Subcutaneous preadipocyte (primary cell): ENCODE measurements around the gene ABCG8. TPM values are rescaled to one million over a fixed set of nuclear protein-coding genes. Genes with fewer than 3 reads are reported as not detected.

Experiments
- small RNA-seq: library from RNA; depleted of rRNA; stranded (forward); fragments of <200 nt; gene quantifications from one replicate; pipeline ENCODE3, GENCODE V24; 2012
- total RNA-seq: library from RNA; depleted of rRNA; stranded (reverse); fragments of >200 nt; gene quantifications from 2 replicates; pipeline ENCODE4 v1.2.3, GENCODE V29; 2012

The ABCG8 gene
- total RNA-seq = not detected in 2 replicates

DNA sequence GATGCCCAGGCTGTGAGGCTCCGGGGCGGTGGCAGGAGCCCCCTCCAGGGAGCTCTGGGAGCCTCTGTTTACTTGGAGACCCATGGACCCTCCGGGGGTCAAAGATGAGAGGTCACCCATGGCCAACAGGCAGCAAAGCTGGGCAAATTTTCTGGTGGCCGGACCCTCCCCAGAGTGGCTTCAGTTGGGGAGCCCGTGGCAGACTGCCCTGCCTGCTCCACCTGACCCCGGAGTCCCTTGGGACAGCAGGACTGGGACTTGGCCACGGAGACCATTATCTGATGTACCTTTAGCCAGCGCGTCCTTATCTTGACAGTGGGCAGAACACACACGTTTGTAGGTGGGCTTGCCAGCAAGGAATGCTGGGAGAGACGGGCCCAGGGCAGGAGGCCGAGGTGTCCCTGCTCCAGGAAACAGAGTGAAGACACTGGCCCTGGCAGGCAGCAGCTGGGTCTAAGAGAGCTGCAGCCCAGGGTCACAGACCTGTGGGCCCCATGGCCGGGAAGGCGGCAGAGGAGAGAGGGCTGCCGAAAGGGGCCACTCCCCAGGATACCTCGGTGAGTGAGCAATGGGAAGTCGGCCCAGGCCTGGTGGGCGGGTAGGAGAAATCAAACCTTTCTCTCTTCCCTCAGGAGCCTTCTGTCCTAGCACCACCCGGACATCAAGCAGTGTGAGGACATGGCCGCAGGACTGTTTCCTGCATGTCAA, at the start of gene ABCG8, which contains the start of gene ABCG5:
ABCG8 (plus strand) TSS at position 412 of the 708 bp plus-strand sequence; CDS start at position 495, 83 bp downstream.
ABCG5 (minus strand) TSS at position 280 of the 708 bp plus-strand sequence; CDS start at position 120, 160 bp downstream.

Small RNAs within 50 kb of the gene (small RNA-seq; reads per million reads assigned to genes)
- not detected for gene RN7SL455P
- gene RNU6-1048P = not detected

Other genes with a start within 250 kb of the ABCG8 start
- 41.5 and 45.9 TPM in 2 replicates for gene THADA, start 242.9 kb upstream of the ABCG8 start, total RNA-seq
- 4.0 and 4.3 TPM in 2 replicates for gene PLEKHH2, start 201.7 kb upstream of the ABCG8 start, total RNA-seq
- gene C1GALT1C1L, start 162.5 kb upstream of the ABCG8 start, total RNA-seq = 0.78 and 1.1 TPM in 2 replicates
- gene DYNC2LI1, start 64.9 kb upstream of the ABCG8 start, total RNA-seq = 15.4 and 19.0 TPM in 2 replicates
- gene ABCG5, start 132 bp upstream of the ABCG8 start, total RNA-seq = not detected in 2 replicates
- gene LRPPRC, start 157.0 kb downstream of the ABCG8 start, total RNA-seq = 79.0 and 103 TPM in 2 replicates